Right atrium auricular region (tissue), 2 donors: ENCODE data around the gene KL. TPM values are rescaled to one million over a fixed set of nuclear protein-coding genes. Genes with fewer than 3 reads are reported as not detected.

Experiments
- DNase-seq: peaks from one replicate; pipeline ENCODE4 v3.0.0-alpha.2; 2019; ENCODE audit warnings: low spot score
- H3K27ac ChIP-seq, 2 donors: fragments of 200-600 bp; sonication (generic); 1 replicate in 1 of 2; 2 replicates in 1 of 2; pipeline ENCODE4 v1.5.1; 2016 to 2019
- H3K27me3 ChIP-seq, 2 donors: fragments of 200-600 bp; sonication (generic); one replicate each; pipeline versions ENCODE4 v1.5.1 to v1.6.0; 2017 to 2019
- H3K36me3 ChIP-seq: fragments of 200-600 bp; sonication (generic); one replicate; pipeline ENCODE4 v1.5.1; 2016
- H3K4me1 ChIP-seq, 2 donors: fragments of 200-600 bp; sonication (generic); one replicate each; pipeline versions ENCODE4 v1.5.1 to v1.6.0; 2017 to 2019
- H3K4me3 ChIP-seq, 2 donors: fragments of 200-600 bp; sonication (generic); 1 replicate in 1 of 2; 2 replicates in 1 of 2; pipeline ENCODE4 v1.5.1; 2017 to 2019; ENCODE audit warnings: mild to moderate bottlenecking in 1 of 2, moderate library complexity in 1 of 2
- H3K9me3 ChIP-seq, 2 donors: fragments of 200-600 bp; sonication (generic); one replicate each; pipeline ENCODE4 v1.5.1; 2019
- CTCF ChIP-seq, 2 donors: fragments of 200-600 bp; sonication (generic); IDR thresholded peaks; one replicate each; pipeline ENCODE4 v1.5.1; 2019; ENCODE audit warnings: antibody characterized with exemption in 2 of 2
- total RNA-seq, 2 donors: library from RNA; depleted of rRNA; stranded (reverse); fragments of >200 nt; gene quantifications; one replicate each; pipeline ENCODE4 v1.1.0, GENCODE V29; 2016

Gene KL
- total RNA-seq, 2 donors from 2014 or later, result 1.4 to 2.4 TPM

- H3K4me3 ChIP-seq, result no peak overlapping the region
- no peak for TF ChIP-seq CTCF (IDR thresholded peaks at IDR 0.05)
- no peak overlapping the region for H3K27ac ChIP-seq
- no peaks in the 10 kb centered on the region for H3K36me3 ChIP-seq
- no peak for DNase-seq
- no peaks in the 10 kb centered on the region for H3K9me3 ChIP-seq
- no peaks in the 10 kb centered on the region for H3K27me3 ChIP-seq
- no peaks in the 10 kb centered on the region for H3K4me1 ChIP-seq
Observed at GRCh38 chr13:33081666-33082065, 65.4 kb downstream of the KL start.

GRCh38 chr13:33083054-33083453 lies 66.8 kb downstream of the KL start:
- Histone ChIP-seq H3K4me1 (no peaks in the 10 kb centered on the region), H3K9me3 (no peaks in the 10 kb centered on the region), H3K36me3 (no peaks in the 10 kb centered on the region), H3K4me3 (no peak overlapping the region), H3K27me3 (no peaks in the 10 kb centered on the region), H3K27ac (no peak overlapping the region)
- no peak for TF ChIP-seq CTCF (IDR thresholded peaks at IDR 0.05)
- DNase-seq, result no peak

GRCh38 chr13:33087091-33087490 lies 70.9 kb downstream of the KL start:
- H3K4me1 ChIP-seq, result peaks cover 0 to 5% of the 10 kb centered on the region in 2 donors
- TF ChIP-seq CTCF (IDR thresholded peaks at IDR 0.05), result no peak
- H3K4me3 ChIP-seq, result no peak overlapping the region
- H3K27me3 ChIP-seq, result no peaks in the 10 kb centered on the region
- no peaks in the 10 kb centered on the region for H3K36me3 ChIP-seq
- no peaks in the 10 kb centered on the region for H3K9me3 ChIP-seq
- no peak overlapping the region for H3K27ac ChIP-seq
- no peak for DNase-seq

GRCh38 chr13:33087790-33088189 lies 71.6 kb downstream of the KL start:
- no peak for DNase-seq
- H3K4me3 ChIP-seq, result no peak overlapping the region
- H3K27me3 ChIP-seq, result no peaks in the 10 kb centered on the region
- H3K27ac ChIP-seq, result no peak overlapping the region
- peaks cover 0 to 5% of the 10 kb centered on the region in 2 donors for H3K4me1 ChIP-seq
- no peaks in the 10 kb centered on the region for H3K9me3 ChIP-seq
- H3K36me3 ChIP-seq, result no peaks in the 10 kb centered on the region
- TF ChIP-seq CTCF (IDR thresholded peaks at IDR 0.05), result no peak

GRCh38 chr13:33089311-33089710 lies 73.1 kb downstream of the KL start:
- no peaks in the 10 kb centered on the region for H3K36me3 ChIP-seq
- DNase-seq, result no peak
- no peak overlapping the region for H3K27ac ChIP-seq
- no peak for TF ChIP-seq CTCF (IDR thresholded peaks at IDR 0.05)
- peaks cover 0 to 5% of the 10 kb centered on the region in 2 donors for H3K4me1 ChIP-seq
- no peaks in the 10 kb centered on the region for H3K27me3 ChIP-seq
- H3K9me3 ChIP-seq, result no peaks in the 10 kb centered on the region
- H3K4me3 ChIP-seq, result no peak overlapping the region

- no peaks in the 10 kb centered on the region for H3K36me3 ChIP-seq
- no peak overlapping the region for H3K27ac ChIP-seq
- peaks cover 0 to 5% of the 10 kb centered on the region in 2 donors for H3K4me1 ChIP-seq
- no peak for TF ChIP-seq CTCF (IDR thresholded peaks at IDR 0.05)
- no peak for DNase-seq
- no peaks in the 10 kb centered on the region for H3K9me3 ChIP-seq
- no peaks in the 10 kb centered on the region for H3K27me3 ChIP-seq
- no peak overlapping the region for H3K4me3 ChIP-seq
Observed at GRCh38 chr13:33090755-33091414, 74.7 kb downstream of the KL start.
